ENCODE results near the gene CDC73. TPM values are rescaled to one million over a fixed set of nuclear protein-coding genes. Genes with fewer than 3 reads are reported as not detected.

Gene CDC73
- total and polyA plus RNA-seq, 3 donors from 2014 or later = 31.4 to 47.1 (median 39.6) TPM

DNA sequence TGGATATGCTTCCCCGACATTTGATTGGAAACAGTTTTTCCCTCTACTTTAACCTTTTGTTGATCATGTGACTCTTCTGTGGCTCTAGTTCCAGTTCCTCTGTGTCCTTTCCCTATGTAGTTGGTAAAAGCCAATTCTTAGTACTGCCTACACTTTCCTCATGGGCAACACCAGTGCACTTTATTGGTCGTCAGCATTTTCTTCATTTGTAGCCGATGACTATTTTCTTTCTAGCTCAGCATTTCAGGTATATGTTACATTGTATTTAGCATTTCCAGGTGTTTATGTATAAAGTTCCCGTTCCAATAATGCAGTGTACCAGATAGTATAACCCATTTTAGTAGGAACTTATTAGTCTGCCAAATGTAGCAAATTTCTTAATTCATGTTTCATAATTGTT, 92.2 kb downstream of the CDC73 start:
- Histone ChIP-seq H3K27me3 (no peaks in the 10 kb centered on the region), H3K4me1 (no peaks in the 10 kb centered on the region), H3K4me3 (no peak overlapping the region), H3K9me3 (no peaks in the 10 kb centered on the region), H3K27ac (no peak overlapping the region), H3K36me3 (ENCODE audit: low read depth, missing control alignments) (no peaks in the 10 kb centered on the region)
- DNase-seq = no peak
- intact Hi-C loops (cut with DNase I; ENCODE audit: low total_unique reads) = no loop called here
- 92 to 95% methylated on average over 4 of the region's 4 CpGs for WGBS, 2 donors
- TF ChIP-seq CTCF (IDR thresholded peaks at IDR 0.05) (no peak), POLR2A (IDR thresholded peaks at IDR 0.05) (no peak)

DNA sequence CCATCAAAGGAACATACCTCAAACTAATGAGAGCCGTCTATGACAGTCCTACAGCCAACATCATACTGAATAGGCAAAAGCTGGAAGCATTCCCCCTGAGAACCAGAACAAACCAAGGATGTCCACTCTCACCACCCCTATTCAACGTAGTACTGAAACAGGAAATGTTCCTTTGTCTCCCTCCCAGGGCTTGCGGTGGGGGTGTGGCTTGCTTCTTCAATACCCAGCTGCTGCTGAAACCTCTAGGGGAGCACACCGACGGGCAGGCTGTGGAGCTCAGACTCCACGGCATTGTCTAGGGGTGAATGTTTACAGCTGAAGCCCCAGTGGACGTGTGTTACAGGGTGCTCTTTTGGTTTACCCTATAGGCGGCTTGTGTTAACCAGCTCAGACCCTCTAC, 95.1 kb downstream of the CDC73 start:
- H3K4me3 ChIP-seq = no peak overlapping the region
- intact Hi-C loops (cut with DNase I; ENCODE audit: low total_unique reads) = no loop called here
- no peaks in the 10 kb centered on the region for H3K9me3 ChIP-seq
- H3K27ac ChIP-seq = no peak overlapping the region
- DNase-seq = no peak
- H3K36me3 ChIP-seq (ENCODE audit: low read depth, missing control alignments) = no peaks in the 10 kb centered on the region
- no peak for TF ChIP-seq POLR2A (IDR thresholded peaks at IDR 0.05)
- no peak for TF ChIP-seq CTCF (IDR thresholded peaks at IDR 0.05)
- WGBS, 2 donors = 89 to 94% methylated on average over 6 to 8 of the region's 8 CpGs
- H3K27me3 ChIP-seq = no peaks in the 10 kb centered on the region
- no peaks in the 10 kb centered on the region for H3K4me1 ChIP-seq

DNA sequence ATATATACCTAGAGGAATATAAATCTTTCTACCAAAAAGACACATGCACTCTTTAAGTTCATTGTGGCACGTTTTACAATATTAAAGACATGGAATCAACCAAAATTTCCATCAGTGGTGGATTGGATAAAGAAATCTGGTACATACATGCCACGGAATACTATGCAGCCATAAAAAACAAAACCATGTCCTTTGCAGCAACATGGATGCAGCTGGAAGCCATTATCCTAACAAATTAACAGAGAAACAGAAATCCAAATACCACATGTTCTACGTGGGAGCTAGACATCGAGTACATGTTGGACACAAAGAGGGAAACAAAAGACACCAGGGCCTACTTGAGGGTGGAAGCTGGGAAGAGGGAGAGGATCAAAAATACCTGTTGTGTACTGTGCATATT, 97.6 kb downstream of the CDC73 start:
- Histone ChIP-seq H3K36me3 (ENCODE audit: low read depth, missing control alignments) (no peaks in the 10 kb centered on the region), H3K4me1 (no peaks in the 10 kb centered on the region), H3K9me3 (no peaks in the 10 kb centered on the region), H3K27ac (no peak overlapping the region), H3K27me3 (no peaks in the 10 kb centered on the region), H3K4me3 (no peak overlapping the region)
- TF ChIP-seq POLR2A (IDR thresholded peaks at IDR 0.05) (no peak), CTCF (IDR thresholded peaks at IDR 0.05) (no peak)
- WGBS, 2 donors = 91% methylated on average over 4 of the region's 4 CpGs
- DNase-seq = no peak
- intact Hi-C loops (cut with DNase I; ENCODE audit: low total_unique reads) = no loop called here

DNA sequence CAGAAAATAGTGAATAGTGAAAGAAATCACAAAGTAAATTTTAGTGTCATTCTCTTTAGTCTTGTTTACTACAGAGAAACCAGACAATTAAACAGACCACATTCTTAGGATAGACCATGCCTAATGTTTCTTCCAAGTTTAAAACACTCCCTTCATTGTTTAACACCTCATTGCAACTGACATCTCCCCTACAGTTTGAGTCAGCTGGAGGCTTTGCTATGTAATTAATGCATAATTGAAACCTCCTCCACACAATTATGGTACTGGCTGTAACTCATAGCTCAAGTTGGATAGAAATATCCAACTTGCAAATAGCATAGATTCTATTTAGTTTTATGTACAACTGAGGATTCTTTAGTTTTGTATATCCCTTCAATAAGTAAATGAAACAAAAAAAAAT, 99.8 kb downstream of the CDC73 start:
- H3K36me3 ChIP-seq (ENCODE audit: low read depth, missing control alignments) = no peaks in the 10 kb centered on the region
- H3K27ac ChIP-seq = no peak overlapping the region
- TF ChIP-seq POLR2A (IDR thresholded peaks at IDR 0.05) (no peak), CTCF (IDR thresholded peaks at IDR 0.05) (no peak)
- H3K9me3 ChIP-seq = no peaks in the 10 kb centered on the region
- intact Hi-C loops (cut with DNase I; ENCODE audit: low total_unique reads) = no loop called here
- no peak for DNase-seq
- H3K4me1 ChIP-seq = no peaks in the 10 kb centered on the region
- H3K27me3 ChIP-seq = no peaks in the 10 kb centered on the region
- H3K4me3 ChIP-seq = no peak overlapping the region

DNA sequence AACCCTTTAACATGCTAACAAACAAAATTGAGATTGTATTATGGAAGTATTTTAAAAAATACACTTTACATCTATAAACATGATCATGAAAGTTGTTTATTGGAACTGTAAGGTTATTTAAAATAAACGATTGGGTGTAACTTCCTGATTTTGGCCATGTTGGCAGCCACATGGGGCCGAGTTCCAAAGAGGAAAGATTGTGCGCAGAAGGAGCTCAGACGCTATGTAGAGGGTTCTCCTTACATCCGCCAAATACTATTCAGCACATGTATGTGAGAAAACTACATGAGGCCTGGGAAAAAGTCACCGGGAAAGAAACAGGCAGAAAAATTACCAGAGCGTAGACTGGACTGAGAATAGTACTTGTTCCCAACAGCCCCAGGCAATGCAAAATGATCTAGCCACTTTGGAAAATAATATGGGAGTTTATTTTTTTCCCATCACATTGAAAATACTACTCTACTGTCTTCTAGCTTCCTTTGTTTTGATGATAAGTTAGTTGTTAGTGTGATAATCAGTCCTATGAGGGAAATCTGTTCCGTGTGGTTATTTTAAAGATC, 100.3 kb downstream of the CDC73 start:
- Histone ChIP-seq H3K27me3 (no peaks in the 10 kb centered on the region), H3K9me3 (no peaks in the 10 kb centered on the region), H3K36me3 (ENCODE audit: low read depth, missing control alignments) (no peaks in the 10 kb centered on the region), H3K27ac (no peak overlapping the region), H3K4me3 (no peak overlapping the region), H3K4me1 (no peaks in the 10 kb centered on the region)
- no peak for DNase-seq
- WGBS, 2 donors = 81 to 89% methylated on average over 8 of the region's 8 CpGs
- intact Hi-C loops (cut with DNase I; ENCODE audit: low total_unique reads) = no loop called here
- TF ChIP-seq POLR2A (IDR thresholded peaks at IDR 0.05) (no peak), CTCF (IDR thresholded peaks at IDR 0.05) (no peak)

Measured in testis (tissue), 3 donors.